ENCODE data around the gene DENND6B. TPM values are rescaled to one million over a fixed set of nuclear protein-coding genes. Genes with fewer than 3 reads are reported as not detected.

Gene DENND6B
- total RNA-seq, 1 experiment from 2014 or later, result 14.3 TPM

DNA sequence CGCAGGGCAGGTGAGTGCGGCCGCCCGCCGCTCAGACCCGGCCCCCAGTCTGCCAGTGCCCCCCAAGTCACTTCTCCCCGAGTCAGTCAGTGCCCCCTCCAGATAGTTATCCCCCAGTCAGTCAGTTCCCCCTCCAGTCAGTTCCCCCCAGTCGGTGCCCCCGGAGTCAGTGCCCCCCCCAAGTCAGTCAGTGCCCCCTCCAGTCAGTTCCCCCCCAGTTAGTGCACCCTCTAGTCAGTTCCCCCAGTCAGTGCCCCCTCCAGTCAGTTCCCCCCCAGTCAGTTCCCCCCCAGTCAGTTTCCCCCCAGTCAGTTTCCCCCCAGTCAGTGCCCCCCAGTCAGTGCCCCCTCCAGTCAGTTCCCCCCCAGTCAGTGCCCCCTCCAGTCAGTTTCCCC is 16.7 kb upstream of the DENND6B start:
- H3K9me2 ChIP-seq (ENCODE audit: insufficient read depth), result no peaks in the 10 kb centered on the region
- peak overlapping the region; percentile 93 for H3K4me2 ChIP-seq
- intact Hi-C loops (cut with micrococcal nuclease; ENCODE audit: unreplicated experiment), result loop anchor here (2.0 to 5.0 kb wide), 3 partner anchors 61 to 164 kb away; partner anchors contain the start of genes LMF2, MAPK11 and NCAPH2
- BruUV-seq (replicated peaks), result no TSS peak
- peaks cover 48% of the 10 kb centered on the region for H3F3A ChIP-seq (ENCODE audit: insufficient read depth, low read depth)
- ChIA-PET CTCF (no interaction called here), POLR2A (ENCODE audit: unreplicated experiment) (no interaction called here)
- TF ChIP-seq EZH2 (IDR thresholded peaks at IDR 0.05; ENCODE audit: low read depth), result no peak
- TF ChIP-seq, protein P1, sequence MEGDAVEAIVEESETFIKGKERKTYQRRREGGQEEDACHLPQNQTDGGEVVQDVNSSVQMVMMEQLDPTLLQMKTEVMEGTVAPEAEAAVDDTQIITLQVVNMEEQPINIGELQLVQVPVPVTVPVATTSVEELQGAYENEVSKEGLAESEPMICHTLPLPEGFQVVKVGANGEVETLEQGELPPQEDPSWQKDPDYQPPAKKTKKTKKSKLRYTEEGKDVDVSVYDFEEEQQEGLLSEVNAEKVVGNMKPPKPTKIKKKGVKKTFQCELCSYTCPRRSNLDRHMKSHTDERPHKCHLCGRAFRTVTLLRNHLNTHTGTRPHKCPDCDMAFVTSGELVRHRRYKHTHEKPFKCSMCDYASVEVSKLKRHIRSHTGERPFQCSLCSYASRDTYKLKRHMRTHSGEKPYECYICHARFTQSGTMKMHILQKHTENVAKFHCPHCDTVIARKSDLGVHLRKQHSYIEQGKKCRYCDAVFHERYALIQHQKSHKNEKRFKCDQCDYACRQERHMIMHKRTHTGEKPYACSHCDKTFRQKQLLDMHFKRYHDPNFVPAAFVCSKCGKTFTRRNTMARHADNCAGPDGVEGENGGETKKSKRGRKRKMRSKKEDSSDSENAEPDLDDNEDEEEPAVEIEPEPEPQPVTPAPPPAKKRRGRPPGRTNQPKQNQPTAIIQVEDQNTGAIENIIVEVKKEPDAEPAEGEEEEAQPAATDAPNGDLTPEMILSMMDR (conservative IDR thresholded peaks at IDR 0.05), result no peak
- peak overlapping the region; percentile 81; the same call in 1 of the 2 replicates for H2AFZ ChIP-seq
- no peaks in the 10 kb centered on the region for H3K9me3 ChIP-seq (ENCODE audit: insufficient read depth, low read depth)
- H3K79me2 ChIP-seq (ENCODE audit: low read depth), result peaks cover 28% of the 10 kb centered on the region
- 0 out of 2 replicates have a peak, but pooled peaks cover 4% of the 10 kb centered on the region for H3K4me1 ChIP-seq (replicated peaks; ENCODE audit: insufficient read depth)
- peak overlapping the region; percentile 40; the same call in 1 of the 2 replicates for H3K27ac ChIP-seq
- H4K20me1 ChIP-seq (ENCODE audit: insufficient read depth), result peaks cover 21% of the 10 kb centered on the region
- no peaks in the 10 kb centered on the region for H3K27me3 ChIP-seq (ENCODE audit: insufficient read depth, low read depth)
- peak overlapping the region; percentile 66; the same call in 1 of the 2 replicates for H3K4me3 ChIP-seq
- 0 out of 2 replicates have a peak, but pooled peaks cover 5% of the 10 kb centered on the region for H3K36me3 ChIP-seq (ENCODE audit: low read depth)
- no peak for DNase-seq

DNA sequence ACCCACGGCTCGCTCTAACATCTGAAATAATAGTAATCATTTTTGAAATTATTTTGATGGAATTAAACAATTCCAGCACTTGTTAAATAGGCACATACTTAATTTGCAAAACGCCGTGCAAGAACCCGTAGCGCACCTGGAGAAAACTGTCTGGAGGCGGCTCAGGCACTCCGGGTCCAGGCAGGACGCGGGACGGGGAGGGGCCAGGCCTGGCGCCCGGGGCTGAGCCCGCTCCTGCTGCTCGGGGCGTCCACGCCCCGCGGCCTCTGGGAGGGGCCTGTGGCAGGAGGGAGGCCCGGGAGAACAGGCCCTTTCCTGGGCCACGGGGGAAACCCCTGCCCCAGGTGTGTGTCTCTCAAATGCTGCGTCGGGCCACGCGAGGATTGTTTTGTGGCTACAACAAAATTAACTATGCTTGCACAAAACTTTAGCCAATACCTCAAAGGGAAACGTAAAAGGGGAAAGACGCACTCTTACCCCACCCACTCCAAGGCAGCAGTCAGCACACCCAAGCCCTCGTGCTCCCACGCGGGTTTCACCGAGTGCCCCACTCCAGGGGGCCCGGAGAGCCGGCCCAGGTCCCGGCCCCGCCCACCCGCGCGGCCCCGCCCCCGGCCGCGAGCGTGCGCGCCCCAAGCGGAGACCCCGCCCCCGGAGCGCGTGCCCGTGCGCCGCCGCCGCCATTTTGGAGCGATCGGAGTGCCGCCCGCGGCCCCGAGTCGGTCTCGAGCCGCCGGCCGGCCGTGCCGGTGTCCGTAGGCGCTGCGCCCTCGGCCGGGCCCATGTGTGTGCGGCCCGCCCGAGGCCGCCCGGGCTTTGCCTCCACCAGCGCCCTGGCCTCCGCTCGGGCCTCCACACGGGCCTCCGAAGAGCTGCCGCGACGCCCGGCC is 16.1 kb upstream of the DENND6B start, which contains the start of gene PPP6R2:
Gene PPP6R2 (plus strand): TSS at position 677 of the 890 bp plus-strand sequence. CDS start 50,582 bp downstream, outside the sequence.
- Histone ChIP-seq H3K27me3 (ENCODE audit: insufficient read depth, low read depth) (no peaks in the 10 kb centered on the region), H3K79me2 (ENCODE audit: low read depth) (peaks cover 21% of the 10 kb centered on the region), H4K20me1 (ENCODE audit: insufficient read depth) (peaks cover 15% of the 10 kb centered on the region), H3K4me1 (replicated peaks; ENCODE audit: insufficient read depth) (0 out of 2 replicates have a peak, but pooled peaks cover 4% of the 10 kb centered on the region), H3F3A (ENCODE audit: insufficient read depth, low read depth) (peaks cover 50% of the 10 kb centered on the region), H3K4me3 (peak within 1 kb of the TSS; percentile 66), H3K9me2 (ENCODE audit: insufficient read depth) (no peaks in the 10 kb centered on the region), H3K27ac (peak within 1 kb of the TSS; percentile 40; the same call in 1 of the 2 replicates), H3K36me3 (ENCODE audit: low read depth) (0 out of 2 replicates have a peak, but pooled peaks cover 5% of the 10 kb centered on the region), H2AFZ (peak within 1 kb of the TSS; percentile 94), H3K9me3 (ENCODE audit: insufficient read depth, low read depth) (no peaks in the 10 kb centered on the region), H3K4me2 (peak within 1 kb of the TSS; percentile 93)
- intact Hi-C loops (cut with micrococcal nuclease; ENCODE audit: unreplicated experiment), result loop anchor here (1.0 to 5.0 kb wide), 6 partner anchors 39 to 164 kb away; partner anchors contain the start of genes LMF2, MAPK11 and NCAPH2
- BruUV-seq (replicated peaks), result no TSS peak
- ChIA-PET POLR2A (ENCODE audit: unreplicated experiment) (no interaction called here), CTCF (no interaction called here)
- DNase-seq, result peak; percentile 62 to 82
- no peak for TF ChIP-seq EZH2 (IDR thresholded peaks at IDR 0.05; ENCODE audit: low read depth)
- TF ChIP-seq, protein P1 (conservative IDR thresholded peaks at IDR 0.05), result peak; percentile 68

DNA sequence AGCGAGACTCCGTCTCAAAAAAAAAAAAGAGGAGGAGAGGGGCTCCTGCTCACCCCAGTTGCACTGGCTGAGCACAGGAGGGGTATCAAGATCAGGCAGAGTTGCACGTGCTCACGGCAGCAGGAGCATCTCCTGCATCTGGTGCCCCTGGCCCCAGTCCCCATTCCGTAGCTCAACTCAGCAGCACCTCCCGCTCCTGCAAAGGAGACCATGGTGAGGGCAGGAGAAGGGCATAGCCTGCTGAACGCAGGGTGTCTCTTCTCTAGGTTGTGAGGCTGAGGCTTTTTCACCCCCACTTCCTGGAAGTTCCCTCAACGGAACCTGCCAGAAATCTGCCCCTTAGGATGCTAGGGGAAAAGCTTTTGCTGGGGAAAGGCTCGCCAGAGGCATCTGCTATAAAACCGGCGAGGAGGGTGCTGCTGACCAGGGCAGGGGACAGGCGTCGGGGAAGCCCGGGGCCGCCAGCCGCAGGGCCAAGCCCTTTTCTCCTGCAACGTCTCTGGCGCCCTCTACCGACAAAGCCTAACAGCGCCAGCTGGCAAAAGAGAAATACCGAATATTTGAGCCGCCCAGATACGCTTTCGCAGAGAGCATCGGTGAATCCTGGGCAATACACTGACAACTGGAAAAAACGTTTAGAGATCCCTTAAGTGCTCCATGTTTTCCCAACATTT is 15.3 kb upstream of the DENND6B start:
- ChIA-PET POLR2A (ENCODE audit: unreplicated experiment) (interaction anchor here (0.6 to 0.7 kb wide), 2 partner anchors 10 to 28 kb away, joined by 4 to 15 read pairs; no protein-coding TSS in a partner anchor), CTCF (interaction anchor here (0.6 to 0.7 kb wide), 3 partner anchors 16 to 183 kb away, joined by 3 to 4 read pairs (median 3); partner anchors contain the start of gene SCO2)
- peak overlapping the region; percentile 93 for H3K4me2 ChIP-seq
- TF ChIP-seq, protein P1 (conservative IDR thresholded peaks at IDR 0.05), result peak; percentile 99
- no peak for TF ChIP-seq EZH2 (IDR thresholded peaks at IDR 0.05; ENCODE audit: low read depth)
- peaks cover 7% of the 10 kb centered on the region; the same call in 1 of the 2 replicates for H4K20me1 ChIP-seq (ENCODE audit: insufficient read depth)
- H3K9me2 ChIP-seq (ENCODE audit: insufficient read depth), result no peaks in the 10 kb centered on the region
- BruUV-seq (replicated peaks), result no TSS peak
- 0 out of 2 replicates have a peak, but pooled peaks cover 5% of the 10 kb centered on the region for H3K36me3 ChIP-seq (ENCODE audit: low read depth)
- DNase-seq, result peak; percentile 82 to 88
- peaks cover 52% of the 10 kb centered on the region for H3F3A ChIP-seq (ENCODE audit: insufficient read depth, low read depth)
- H3K27ac ChIP-seq, result peak overlapping the region; percentile 18; the same call in 1 of the 2 replicates
- H3K9me3 ChIP-seq (ENCODE audit: insufficient read depth, low read depth), result no peaks in the 10 kb centered on the region
- no peaks in the 10 kb centered on the region for H3K27me3 ChIP-seq (ENCODE audit: insufficient read depth, low read depth)
- intact Hi-C loops (cut with micrococcal nuclease; ENCODE audit: unreplicated experiment), result loop anchor here (1.0 to 5.0 kb wide), 6 partner anchors 38 to 165 kb away; partner anchors contain the start of genes LMF2, MAPK11 and NCAPH2
- H3K4me1 ChIP-seq (replicated peaks; ENCODE audit: insufficient read depth), result 0 out of 2 replicates have a peak, but pooled peaks cover 4% of the 10 kb centered on the region
- peak overlapping the region; percentile 94 for H2AFZ ChIP-seq
- H3K79me2 ChIP-seq (ENCODE audit: low read depth), result peaks cover 14% of the 10 kb centered on the region
- peak overlapping the region; percentile 66 for H3K4me3 ChIP-seq
